AG09309 (cell line): ENCODE measurements around the gene METAP1D.

Experiments
- DNase-seq: peaks from one replicate; pipeline ENCODE4 v3.0.0-alpha.2; 2010; ENCODE audit warnings: low read depth
- H3K4me3 ChIP-seq: 2 replicates; pipeline ENCODE4 v1.5.1; 2011; ENCODE audit warnings: mild to moderate bottlenecking, low read depth, low read length, moderate library complexity; ENCODE audit not compliant: control insufficient read depth
- TF ChIP-seq, protein P1 (sequence below): IDR thresholded peaks from 2 replicates; pipeline ENCODE4 v1.5.1; 2011; ENCODE audit warnings: mild to moderate bottlenecking, low read depth, low read length, inconsistent platforms; ENCODE audit not compliant: insufficient read depth, control insufficient read depth; ENCODE audit errors: missing control alignments

The METAP1D gene

DNA sequence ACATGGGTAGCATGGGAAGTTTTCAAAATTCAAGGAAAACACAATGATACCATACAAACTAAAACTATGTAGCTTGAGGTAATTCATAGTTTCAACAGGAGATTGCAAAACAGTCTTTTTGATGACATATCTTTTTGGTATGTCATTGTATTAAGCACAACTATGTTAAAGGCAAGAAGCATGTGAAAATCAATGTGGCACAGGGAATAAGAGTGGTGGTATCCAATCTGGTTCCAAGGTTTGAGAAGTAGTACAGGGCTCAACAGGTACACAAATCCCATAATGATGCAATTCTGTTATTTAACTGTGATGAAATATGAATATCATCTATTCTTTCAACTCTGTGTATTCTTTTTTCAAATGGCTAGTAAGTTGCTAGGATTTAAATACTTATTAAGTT lies 119.3 kb downstream of the METAP1D start:
- H3K4me3 ChIP-seq = no peak overlapping the region
- DNase-seq = no peak
- TF ChIP-seq, protein P1, sequence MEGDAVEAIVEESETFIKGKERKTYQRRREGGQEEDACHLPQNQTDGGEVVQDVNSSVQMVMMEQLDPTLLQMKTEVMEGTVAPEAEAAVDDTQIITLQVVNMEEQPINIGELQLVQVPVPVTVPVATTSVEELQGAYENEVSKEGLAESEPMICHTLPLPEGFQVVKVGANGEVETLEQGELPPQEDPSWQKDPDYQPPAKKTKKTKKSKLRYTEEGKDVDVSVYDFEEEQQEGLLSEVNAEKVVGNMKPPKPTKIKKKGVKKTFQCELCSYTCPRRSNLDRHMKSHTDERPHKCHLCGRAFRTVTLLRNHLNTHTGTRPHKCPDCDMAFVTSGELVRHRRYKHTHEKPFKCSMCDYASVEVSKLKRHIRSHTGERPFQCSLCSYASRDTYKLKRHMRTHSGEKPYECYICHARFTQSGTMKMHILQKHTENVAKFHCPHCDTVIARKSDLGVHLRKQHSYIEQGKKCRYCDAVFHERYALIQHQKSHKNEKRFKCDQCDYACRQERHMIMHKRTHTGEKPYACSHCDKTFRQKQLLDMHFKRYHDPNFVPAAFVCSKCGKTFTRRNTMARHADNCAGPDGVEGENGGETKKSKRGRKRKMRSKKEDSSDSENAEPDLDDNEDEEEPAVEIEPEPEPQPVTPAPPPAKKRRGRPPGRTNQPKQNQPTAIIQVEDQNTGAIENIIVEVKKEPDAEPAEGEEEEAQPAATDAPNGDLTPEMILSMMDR = no peak

DNA sequence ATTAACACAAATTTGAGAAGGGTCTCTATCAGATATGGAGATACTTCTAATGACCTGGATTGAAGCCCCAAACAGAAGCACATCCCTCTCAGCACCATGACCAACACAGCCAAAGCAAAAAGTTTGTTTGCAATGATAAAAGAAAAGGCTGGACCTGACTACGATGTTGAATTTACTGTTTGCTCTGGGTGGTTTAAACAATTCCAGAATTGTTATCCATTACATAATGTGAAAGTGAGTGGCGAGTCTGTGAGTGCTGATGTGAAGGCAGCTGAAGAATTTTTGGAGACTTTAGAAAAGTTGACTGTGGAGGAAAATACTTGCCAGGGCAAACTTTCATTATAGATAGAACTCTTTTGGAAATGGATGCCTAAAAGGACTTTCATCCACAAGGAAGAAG lies 120.4 kb downstream of the METAP1D start:
- no peak for DNase-seq
- TF ChIP-seq, protein P1 = no peak
- H3K4me3 ChIP-seq = no peak overlapping the region

DNA sequence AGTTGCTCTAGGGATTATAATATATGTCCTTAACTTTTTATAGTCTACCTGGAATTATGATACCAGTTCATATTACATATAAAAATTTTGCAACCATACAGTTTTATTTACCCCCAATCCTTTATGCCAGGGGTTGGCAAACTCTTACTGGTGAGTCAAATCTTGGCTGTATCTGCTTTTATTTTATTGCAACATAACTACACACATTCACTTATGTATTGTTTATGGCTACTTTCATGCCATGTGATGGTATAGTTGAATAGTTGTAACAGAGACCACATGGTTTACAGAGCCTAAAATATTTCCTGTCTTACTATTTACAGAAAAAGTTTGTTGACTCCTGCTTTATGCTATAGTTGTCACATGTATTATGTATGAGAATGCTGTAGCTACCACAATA lies 128.7 kb downstream of the METAP1D start:
- TF ChIP-seq, protein P1 = no peak
- DNase-seq = no peak
- H3K4me3 ChIP-seq = no peak overlapping the region

DNA sequence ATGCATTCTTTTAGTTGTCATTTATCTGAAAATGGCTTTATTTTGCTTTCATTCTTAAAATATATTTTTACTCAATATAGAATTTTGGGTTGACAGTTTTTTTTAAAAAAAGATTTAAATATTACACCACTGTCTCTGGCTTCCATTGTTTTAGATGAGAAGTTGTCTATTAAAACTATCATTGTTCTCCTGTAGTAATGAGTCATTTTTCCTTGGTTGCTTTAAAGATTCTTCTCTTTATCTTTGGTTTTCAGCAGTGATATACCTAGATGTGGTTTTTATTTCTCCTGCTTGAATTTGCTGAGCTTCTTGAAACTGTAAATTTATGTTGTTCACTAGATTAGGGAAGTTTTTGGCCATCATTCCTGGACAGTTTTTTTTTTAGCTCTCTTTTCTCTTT lies 129.7 kb downstream of the METAP1D start:
- DNase-seq = no peak
- TF ChIP-seq, protein P1 = no peak
- H3K4me3 ChIP-seq = no peak overlapping the region
